ENCODE data around the gene ADGRV1.
A peak's percentile ranks its signal among the peaks of the same experiment; 100 is the strongest.

ADGRV1 gene

GRCh38 chr5:91090995-91091394, 532.4 kb downstream of the ADGRV1 start:
- TF ChIP-seq CTCF (conservative IDR thresholded peaks at IDR 0.05; ENCODE audit: low read depth, low read length), result no peak
- DNase-seq (ENCODE audit: low read depth), result no peak

GRCh38 chr5:91091471-91092234, 533.1 kb downstream of the ADGRV1 start:
- no peak for DNase-seq (ENCODE audit: low read depth)
- no peak for TF ChIP-seq CTCF (conservative IDR thresholded peaks at IDR 0.05; ENCODE audit: low read depth, low read length)
- no peak overlapping the region for H3K4me3 ChIP-seq (ENCODE audit: low read depth, low read length)

More at GRCh38 chr5:91090995-91091394, 532.4 kb downstream of the ADGRV1 start:
- no peak overlapping the region for H3K4me3 ChIP-seq (ENCODE audit: low read depth, low read length)

GRCh38 chr5:91092859-91093783, 534.5 kb downstream of the ADGRV1 start:
- H3K4me3 ChIP-seq (ENCODE audit: low read depth, low read length), result no peak overlapping the region
- TF ChIP-seq CTCF (conservative IDR thresholded peaks at IDR 0.05; ENCODE audit: low read depth, low read length), result no peak
- DNase-seq (ENCODE audit: low read depth), result no peak

GRCh38 chr5:91095313-91095712, 536.7 kb downstream of the ADGRV1 start:
- no peak overlapping the region for H3K4me3 ChIP-seq (ENCODE audit: low read depth, low read length)
- no peak for TF ChIP-seq CTCF (conservative IDR thresholded peaks at IDR 0.05; ENCODE audit: low read depth, low read length)
- peak; percentile 41 for DNase-seq (ENCODE audit: low read depth)

GRCh38 chr5:91095786-91096385, 537.3 kb downstream of the ADGRV1 start:
- no peak for DNase-seq (ENCODE audit: low read depth)
- H3K4me3 ChIP-seq (ENCODE audit: low read depth, low read length), result no peak overlapping the region
- TF ChIP-seq CTCF (conservative IDR thresholded peaks at IDR 0.05; ENCODE audit: low read depth, low read length), result no peak

GRCh38 chr5:91098541-91098940, 539.9 kb downstream of the ADGRV1 start:
- no peak overlapping the region for H3K4me3 ChIP-seq (ENCODE audit: low read depth, low read length)
- no peak for DNase-seq (ENCODE audit: low read depth)
- TF ChIP-seq CTCF (conservative IDR thresholded peaks at IDR 0.05; ENCODE audit: low read depth, low read length), result no peak

All from choroid plexus epithelial cell (primary cell).